ENCODE data around the gene PNMA8B. TPM values are rescaled to one million over a fixed set of nuclear protein-coding genes. Genes with fewer than 3 reads are reported as not detected.
"Not testable (repeated sequence)": the region's sequence is repeated elsewhere in the genome, so short reads cannot be mapped to it uniquely, and the experiment has no call there.

The PNMA8B gene
- total RNA-seq, 1 experiment from 2014 or later: not detected

DNA sequence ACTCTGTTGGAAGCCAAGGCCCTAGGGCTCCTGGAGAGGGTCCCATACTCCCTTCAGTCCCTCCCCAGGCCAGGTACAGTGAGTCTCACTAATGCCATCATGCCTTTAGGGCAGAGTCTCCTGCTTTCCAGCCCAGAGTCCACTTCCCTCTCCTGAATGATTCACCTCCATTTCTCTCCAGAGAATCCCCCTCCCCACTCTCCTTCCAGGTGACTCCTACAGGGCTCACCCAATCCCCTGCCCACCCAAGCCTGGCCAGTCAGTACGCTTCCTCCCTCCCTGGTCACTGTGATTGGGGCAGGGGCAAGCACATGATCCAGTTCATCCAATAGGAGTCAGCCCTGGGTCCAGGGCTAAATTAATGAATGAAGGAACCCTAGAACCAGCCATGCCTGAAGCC is 35.0 kb upstream of the PNMA8B start:
- peak overlapping the region; percentile 39 for H3K4me3 Mint-ChIP-seq (ENCODE audit: unreplicated experiment)

DNA sequence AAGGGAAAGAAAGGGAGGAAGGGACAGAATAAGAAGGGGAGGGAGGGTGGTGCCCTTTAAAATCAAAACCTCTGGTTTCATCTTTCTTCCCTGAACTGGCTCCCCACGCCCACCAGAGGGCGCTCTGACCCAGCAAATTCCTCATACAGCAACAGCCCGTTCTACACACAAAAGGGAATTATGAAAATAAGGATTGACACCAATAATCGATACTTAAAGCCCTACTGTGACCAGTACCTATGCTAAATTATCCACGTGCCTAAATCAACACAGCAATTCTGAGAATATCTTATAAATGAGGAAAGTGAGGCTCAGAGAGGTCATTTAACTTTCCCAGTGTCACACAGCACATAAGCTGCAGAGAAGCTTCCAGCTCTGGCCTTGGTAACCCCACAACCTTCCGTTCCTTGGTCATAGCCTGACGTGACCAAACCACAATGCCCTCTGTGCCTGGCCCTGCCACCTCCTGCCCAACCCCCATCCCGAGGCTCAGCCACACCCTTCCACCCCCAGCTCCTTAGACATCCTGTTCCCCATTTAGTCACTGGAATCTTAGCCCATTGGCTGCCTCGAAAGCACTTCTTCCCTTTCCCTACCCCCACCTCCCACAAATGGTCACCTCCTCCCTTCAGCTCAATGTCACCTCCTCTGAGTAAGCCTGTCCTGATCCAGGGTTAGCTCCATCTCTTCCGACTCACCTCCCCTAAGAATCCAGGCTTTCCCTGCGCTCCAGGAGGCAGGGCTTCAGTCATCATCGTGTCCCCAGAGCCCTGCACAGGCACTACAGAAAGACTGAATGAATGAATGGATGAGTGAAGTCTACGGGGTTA is 34.2 kb upstream of the PNMA8B start:
- Mint-ChIP-seq H3K36me3 (ENCODE audit: insufficient read depth, unreplicated experiment) (peaks cover 7% of the 10 kb centered on the region), H3K4me1 (ENCODE audit: insufficient read depth, unreplicated experiment) (peaks cover 15% of the 10 kb centered on the region), H3K4me3 (ENCODE audit: unreplicated experiment) (peak overlapping the region; percentile 39), H3K9me3 (ENCODE audit: unreplicated experiment) (no peaks in the 10 kb centered on the region), H3K27ac (ENCODE audit: low read depth, unreplicated experiment) (no peak overlapping the region), H3K27me3 (ENCODE audit: insufficient read depth, unreplicated experiment) (no peaks in the 10 kb centered on the region)
- POLR2A ChIA-PET: interaction anchor here (0.5 to 2.1 kb wide), 4 partner anchors 13 to 225 kb away, joined by 3 to 11 read pairs (median 4); partner anchors contain the start of genes CALM3 and DACT3
- BruUV-seq (replicated peaks): no TSS peak
- intact Hi-C loops (cut with micrococcal nuclease): loop anchor here (1.0 to 2.0 kb wide), 4 partner anchors 12 to 132 kb away; partner anchors contain the start of gene CALM3
- TF ChIP-seq, protein P1, sequence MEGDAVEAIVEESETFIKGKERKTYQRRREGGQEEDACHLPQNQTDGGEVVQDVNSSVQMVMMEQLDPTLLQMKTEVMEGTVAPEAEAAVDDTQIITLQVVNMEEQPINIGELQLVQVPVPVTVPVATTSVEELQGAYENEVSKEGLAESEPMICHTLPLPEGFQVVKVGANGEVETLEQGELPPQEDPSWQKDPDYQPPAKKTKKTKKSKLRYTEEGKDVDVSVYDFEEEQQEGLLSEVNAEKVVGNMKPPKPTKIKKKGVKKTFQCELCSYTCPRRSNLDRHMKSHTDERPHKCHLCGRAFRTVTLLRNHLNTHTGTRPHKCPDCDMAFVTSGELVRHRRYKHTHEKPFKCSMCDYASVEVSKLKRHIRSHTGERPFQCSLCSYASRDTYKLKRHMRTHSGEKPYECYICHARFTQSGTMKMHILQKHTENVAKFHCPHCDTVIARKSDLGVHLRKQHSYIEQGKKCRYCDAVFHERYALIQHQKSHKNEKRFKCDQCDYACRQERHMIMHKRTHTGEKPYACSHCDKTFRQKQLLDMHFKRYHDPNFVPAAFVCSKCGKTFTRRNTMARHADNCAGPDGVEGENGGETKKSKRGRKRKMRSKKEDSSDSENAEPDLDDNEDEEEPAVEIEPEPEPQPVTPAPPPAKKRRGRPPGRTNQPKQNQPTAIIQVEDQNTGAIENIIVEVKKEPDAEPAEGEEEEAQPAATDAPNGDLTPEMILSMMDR (IDR thresholded peaks at IDR 0.05; ENCODE audit: unreplicated experiment): peak; percentile 94
- peak; percentile 75 for DNase-seq (ENCODE audit: unreplicated experiment)
- CTCF ChIA-PET: interaction anchor here (0.6 to 4.1 kb wide), 30 partner anchors 9 to 877 kb away, joined by 3 to 63 read pairs (median 4); partner anchors contain the start of gene DACT3

More for the DNA sequence above, 35.0 kb upstream of the PNMA8B start:
- no peaks in the 10 kb centered on the region for H3K9me3 Mint-ChIP-seq (ENCODE audit: unreplicated experiment)
- CTCF ChIA-PET: interaction anchor here (0.7 to 4.1 kb wide), 15 partner anchors 8 to 144 kb away, joined by 3 to 63 read pairs (median 5); partner anchors contain the start of gene DACT3
- peaks cover 15% of the 10 kb centered on the region for H3K4me1 Mint-ChIP-seq (ENCODE audit: insufficient read depth, unreplicated experiment)
- H3K27me3 Mint-ChIP-seq (ENCODE audit: insufficient read depth, unreplicated experiment): no peaks in the 10 kb centered on the region
- POLR2A ChIA-PET: interaction anchor here (0.5 to 2.1 kb wide), 3 partner anchors 70 to 225 kb away, joined by 3 to 11 read pairs (median 4); partner anchors contain the start of genes CALM3 and DACT3
- intact Hi-C loops (cut with micrococcal nuclease): loop anchor here (2.0 kb wide), 1 partner anchor 70 kb away; the partner anchor contains the start of gene CALM3
- DNase-seq (ENCODE audit: unreplicated experiment): peak; percentile 43
- no TSS peak for BruUV-seq (replicated peaks)
- peaks cover 7% of the 10 kb centered on the region for H3K36me3 Mint-ChIP-seq (ENCODE audit: insufficient read depth, unreplicated experiment)
- no peak overlapping the region for H3K27ac Mint-ChIP-seq (ENCODE audit: low read depth, unreplicated experiment)
- TF ChIP-seq, protein P1 (IDR thresholded peaks at IDR 0.05; ENCODE audit: unreplicated experiment): no peak

DNA sequence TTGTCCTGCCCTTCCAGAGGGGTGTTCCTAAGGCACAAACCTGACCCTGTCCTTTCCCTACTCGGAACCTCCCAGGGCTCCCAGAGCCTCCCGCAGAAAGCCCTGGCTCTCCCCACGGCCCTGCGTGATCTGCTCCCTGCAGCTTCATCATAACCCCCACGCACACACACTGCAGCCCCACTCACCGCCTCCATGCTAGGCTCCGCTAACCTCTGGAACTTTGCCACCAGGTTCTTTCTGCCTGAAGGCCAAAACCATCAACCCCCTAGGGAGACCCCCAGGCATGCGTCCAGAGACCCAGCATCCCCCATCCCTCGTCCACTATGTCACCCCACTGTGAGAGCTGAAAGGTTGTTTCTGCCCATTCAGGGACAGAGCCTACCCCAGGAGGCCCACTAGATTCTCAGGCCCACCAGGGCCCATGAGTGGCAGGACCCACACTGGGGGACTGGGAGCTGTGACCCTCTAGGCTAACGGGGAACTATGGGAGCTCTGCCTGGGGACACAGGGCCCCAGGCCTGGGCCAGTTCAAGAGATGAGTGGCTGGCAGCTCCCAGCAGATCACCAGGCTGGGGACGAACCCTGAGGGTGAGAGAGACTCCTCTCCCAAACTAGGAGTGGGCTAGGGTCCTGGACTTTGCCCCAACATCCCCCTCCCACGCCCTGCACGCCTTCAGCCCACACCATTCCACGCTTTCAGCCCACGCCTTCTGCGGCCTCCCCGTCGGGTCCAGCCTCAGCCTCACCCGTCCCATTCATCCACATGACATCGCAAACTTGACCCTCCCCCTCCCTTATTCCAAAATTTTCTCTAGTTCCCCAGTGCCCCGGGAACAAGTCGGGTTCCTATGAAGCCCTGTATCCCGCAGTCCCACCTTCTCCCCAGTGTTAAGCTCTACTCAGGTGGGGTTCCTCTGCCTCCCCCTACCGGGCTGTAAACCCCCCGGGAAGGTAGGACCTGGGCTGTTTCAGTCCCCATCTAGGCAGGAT is 33.2 kb upstream of the PNMA8B start:
- BruUV-seq (replicated peaks): no TSS peak
- CTCF ChIA-PET: interaction anchor here (0.6 to 4.1 kb wide), 21 partner anchors 10 to 1404 kb away, joined by 3 to 63 read pairs (median 3); partner anchors contain the start of gene DACT3
- H3K9me3 Mint-ChIP-seq (ENCODE audit: unreplicated experiment): no peaks in the 10 kb centered on the region
- intact Hi-C loops (cut with micrococcal nuclease): loop anchor here (1.0 kb wide), 3 partner anchors 13 to 133 kb away; no protein-coding TSS in a partner anchor
- no peak overlapping the region for H3K4me3 Mint-ChIP-seq (ENCODE audit: unreplicated experiment)
- POLR2A ChIA-PET: interaction anchor here (2.1 kb wide), 1 partner anchor 72 kb away, joined by 11 read pairs; the partner anchor contains the start of gene CALM3
- peaks cover 15% of the 10 kb centered on the region for H3K4me1 Mint-ChIP-seq (ENCODE audit: insufficient read depth, unreplicated experiment)
- H3K36me3 Mint-ChIP-seq (ENCODE audit: insufficient read depth, unreplicated experiment): peaks cover 7% of the 10 kb centered on the region
- DNase-seq (ENCODE audit: unreplicated experiment): no peak
- H3K27me3 Mint-ChIP-seq (ENCODE audit: insufficient read depth, unreplicated experiment): no peaks in the 10 kb centered on the region
- peak overlapping the region; percentile 31 for H3K27ac Mint-ChIP-seq (ENCODE audit: low read depth, unreplicated experiment)
- TF ChIP-seq, protein P1 (IDR thresholded peaks at IDR 0.05; ENCODE audit: unreplicated experiment): no peak

DNA sequence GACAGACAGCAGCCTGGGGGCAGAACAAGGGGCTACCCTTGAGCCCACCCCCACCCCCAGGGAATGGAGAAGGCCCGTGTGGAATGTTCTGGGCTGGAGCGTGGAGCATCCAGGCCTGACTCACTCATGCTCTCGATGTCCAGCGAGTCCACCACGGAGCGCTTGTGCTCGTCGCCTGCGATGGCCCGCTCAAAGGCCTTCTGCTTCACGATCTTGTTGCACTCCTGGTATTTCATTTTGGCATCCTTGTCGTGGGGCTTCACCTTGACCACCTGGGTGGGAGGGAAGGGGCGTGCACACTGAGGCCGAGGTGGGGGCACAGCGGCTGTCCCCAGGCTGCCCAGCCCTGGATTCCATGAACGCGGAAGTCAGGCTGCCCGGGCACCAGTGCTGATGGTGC is 31.1 kb upstream of the PNMA8B start:
- peaks cover 15% of the 10 kb centered on the region for H3K4me1 Mint-ChIP-seq (ENCODE audit: insufficient read depth, unreplicated experiment)
- H3K27ac Mint-ChIP-seq (ENCODE audit: low read depth, unreplicated experiment); intact Hi-C loops (cut with micrococcal nuclease); BruUV-seq (replicated peaks); H3K36me3 Mint-ChIP-seq (ENCODE audit: insufficient read depth, unreplicated experiment); H3K9me3 Mint-ChIP-seq (ENCODE audit: unreplicated experiment); H3K27me3 Mint-ChIP-seq (ENCODE audit: insufficient read depth, unreplicated experiment); H3K4me3 Mint-ChIP-seq (ENCODE audit: unreplicated experiment); POLR2A ChIA-PET; DNase-seq (ENCODE audit: unreplicated experiment): not testable (repeated sequence)
- CTCF ChIA-PET: interaction anchor here (4.1 kb wide), 1 partner anchor 12 kb away, joined by 50 read pairs; no protein-coding TSS in a partner anchor
